Measurements from ENCODE around the gene STRN4. TPM values are rescaled to one million over a fixed set of nuclear protein-coding genes. Genes with fewer than 3 reads are reported as not detected.
"Not testable (repeated sequence)": the region's sequence is repeated elsewhere in the genome, so short reads cannot be mapped to it uniquely, and the experiment has no call there.

Gene STRN4
- total and polyA plus RNA-seq, 2 donors = 34.5 to 87.8 TPM

DNA sequence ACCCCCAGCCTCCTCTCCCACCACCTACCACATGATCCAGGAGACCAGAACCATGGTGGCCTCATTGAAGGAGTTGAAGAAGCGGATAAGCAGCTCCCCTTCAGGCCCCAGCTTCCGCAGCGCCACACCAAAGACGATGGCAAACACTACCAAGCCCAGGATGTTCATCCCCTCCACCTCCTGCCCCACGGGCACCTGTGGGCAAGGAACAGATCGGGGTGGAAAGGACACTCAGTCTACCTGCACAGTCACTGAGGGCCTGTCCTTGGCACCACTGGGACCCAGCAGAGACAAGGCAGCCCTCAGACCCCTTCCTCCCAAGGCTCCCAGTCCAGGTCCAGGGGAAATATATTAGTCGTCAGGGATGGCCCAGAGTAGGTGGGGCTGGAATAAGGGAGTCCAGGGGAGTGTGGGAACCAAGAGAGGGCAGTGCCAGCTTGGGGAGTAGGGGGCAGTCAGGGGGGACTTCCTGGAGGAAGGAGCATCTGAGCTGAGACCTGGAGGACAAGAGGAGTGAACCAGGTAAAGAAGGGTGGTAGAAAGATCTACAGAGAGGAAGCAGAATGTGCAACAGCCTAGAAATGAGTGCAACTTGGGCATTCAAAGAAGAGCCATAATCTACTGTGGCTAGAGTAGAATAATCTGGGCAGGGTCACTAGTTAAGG lies 36.2 kb upstream of the STRN4 start:
- Histone ChIP-seq H3K4me3 (ENCODE audit: low read depth, low read length) (no peak overlapping the region), H3K27ac (ENCODE audit: low read depth) (no peak overlapping the region), H3K4me1 (ENCODE audit: insufficient read depth) (no peaks in the 10 kb centered on the region), H3K36me3 (ENCODE audit: insufficient read depth) (no peaks in the 10 kb centered on the region)
- no peak for DNase-seq (ENCODE audit: extremely low spot score)
- 95% methylated on average over 7 of the region's 7 CpGs for WGBS

DNA sequence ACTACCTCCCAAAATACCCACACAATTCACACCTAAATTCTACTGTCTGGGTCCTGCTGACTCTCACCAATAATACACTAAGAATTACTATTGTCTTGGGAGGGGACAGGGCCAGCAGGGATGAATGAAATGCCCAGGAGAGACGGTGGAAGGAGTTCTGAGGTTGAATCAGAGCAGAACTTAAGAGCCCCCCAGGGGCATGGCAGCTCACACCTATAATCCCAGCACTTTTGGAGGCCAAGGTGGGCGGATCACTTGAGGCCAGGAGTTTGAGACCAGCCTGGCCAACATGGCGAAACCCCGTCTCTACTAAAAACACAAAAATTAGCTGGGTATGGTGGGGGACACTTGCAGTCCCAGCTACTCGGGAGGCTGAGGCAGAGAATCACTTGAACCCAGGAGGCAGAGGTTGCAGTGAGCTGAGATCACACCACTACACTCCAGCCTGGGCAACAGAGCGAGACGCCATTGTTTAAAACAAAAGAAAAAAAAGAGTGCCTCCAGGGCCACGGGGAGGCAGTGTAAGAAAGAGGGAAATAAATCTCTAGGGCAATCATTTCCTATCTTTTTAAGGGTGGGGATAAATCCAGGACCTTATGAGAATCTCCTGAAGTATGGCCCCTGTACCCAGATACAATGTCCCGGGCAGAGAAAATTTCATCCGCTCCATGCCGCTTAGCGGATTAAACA lies 31.9 kb upstream of the STRN4 start:
- not testable (repeated sequence) for DNase-seq (ENCODE audit: extremely low spot score); H3K27ac ChIP-seq (ENCODE audit: low read depth); H3K4me1 ChIP-seq (ENCODE audit: insufficient read depth); H3K4me3 ChIP-seq (ENCODE audit: low read depth, low read length)
- H3K36me3 ChIP-seq (ENCODE audit: insufficient read depth) = peaks cover 15% of the 10 kb centered on the region
- 92% methylated on average over 12 of the region's 12 CpGs for WGBS

- no peak for DNase-seq (ENCODE audit: extremely low spot score)
- no peak overlapping the region for H3K4me3 ChIP-seq (ENCODE audit: low read depth, low read length)
- no peak overlapping the region for H3K27ac ChIP-seq (ENCODE audit: low read depth)
- 95% methylated on average over 33 of the region's 33 CpGs for WGBS
- H3K36me3 ChIP-seq (ENCODE audit: insufficient read depth) = peaks cover 15% of the 10 kb centered on the region
- H3K4me1 ChIP-seq (ENCODE audit: insufficient read depth) = no peaks in the 10 kb centered on the region
Measured at GRCh38 chr19:46776927-46777911, 31.0 kb upstream of the STRN4 start.

GRCh38 chr19:46775642-46776258 lies 29.5 kb upstream of the STRN4 start:
- Histone ChIP-seq H3K36me3 (ENCODE audit: insufficient read depth) (peaks cover 15% of the 10 kb centered on the region), H3K4me3 (ENCODE audit: low read depth, low read length) (no peak overlapping the region), H3K27ac (ENCODE audit: low read depth) (no peak overlapping the region), H3K4me1 (ENCODE audit: insufficient read depth) (no peaks in the 10 kb centered on the region)
- 93% methylated on average over 11 of the region's 11 CpGs for WGBS
- no peak for DNase-seq (ENCODE audit: extremely low spot score)

DNA sequence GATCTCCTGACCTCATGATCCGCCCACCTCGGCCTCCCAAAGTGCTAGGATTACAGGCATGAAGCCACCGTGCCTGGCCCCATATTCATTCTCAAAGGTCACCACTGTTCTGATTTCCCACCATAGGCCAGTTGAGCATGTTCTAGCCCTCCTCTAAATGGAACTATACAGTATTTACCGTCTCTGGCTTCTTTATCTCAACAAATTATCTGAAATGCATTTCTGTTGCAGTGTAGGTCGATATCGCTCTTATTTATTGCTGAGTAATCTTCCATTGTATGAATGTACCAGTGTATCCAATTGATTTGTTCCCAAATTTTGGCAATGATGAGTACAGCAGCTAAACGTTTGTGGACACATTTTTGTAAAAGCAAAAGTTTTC lies 26.8 kb upstream of the STRN4 start:
- Histone ChIP-seq H3K4me3 (ENCODE audit: low read depth, low read length) (no peak overlapping the region), H3K27ac (ENCODE audit: low read depth) (no peak overlapping the region), H3K36me3 (ENCODE audit: insufficient read depth) (peaks cover 15% of the 10 kb centered on the region), H3K4me1 (ENCODE audit: insufficient read depth) (no peaks in the 10 kb centered on the region)
- DNase-seq (ENCODE audit: extremely low spot score) = no peak
- 72% methylated on average over 7 of the region's 7 CpGs for WGBS

GRCh38 chr19:46772170-46773017 lies 26.1 kb upstream of the STRN4 start:
- DNase-seq (ENCODE audit: extremely low spot score) = no peak
- WGBS = 79% methylated on average over 12 of the region's 12 CpGs
- H3K4me3 ChIP-seq (ENCODE audit: low read depth, low read length) = no peak overlapping the region
- H3K27ac ChIP-seq (ENCODE audit: low read depth) = no peak overlapping the region
- H3K36me3 ChIP-seq (ENCODE audit: insufficient read depth) = peaks cover 15% of the 10 kb centered on the region
- no peaks in the 10 kb centered on the region for H3K4me1 ChIP-seq (ENCODE audit: insufficient read depth)

DNA sequence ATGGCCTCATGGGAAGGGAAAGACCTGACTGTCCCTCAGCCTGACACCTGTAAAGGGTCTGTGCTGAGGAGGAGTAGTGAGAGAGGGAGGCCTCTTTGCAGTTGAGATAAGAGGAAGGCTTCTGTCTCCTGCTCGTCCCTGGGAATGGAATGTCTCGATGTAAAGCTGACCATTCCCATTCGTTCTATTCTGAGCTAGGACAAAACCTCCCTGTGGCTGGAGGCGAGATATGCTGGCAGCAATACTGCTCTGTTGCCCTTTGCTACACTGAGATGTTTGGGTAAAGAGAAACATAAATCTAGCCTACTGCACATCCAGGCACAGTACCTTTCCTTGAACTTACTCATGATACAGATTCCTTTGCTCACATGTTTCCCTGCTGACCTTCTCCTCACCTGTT lies 22.5 kb upstream of the STRN4 start:
- not testable (repeated sequence) for H3K4me1 ChIP-seq (ENCODE audit: insufficient read depth); H3K4me3 ChIP-seq (ENCODE audit: low read depth, low read length); H3K27ac ChIP-seq (ENCODE audit: low read depth); H3K36me3 ChIP-seq (ENCODE audit: insufficient read depth); DNase-seq (ENCODE audit: extremely low spot score)
- 35% methylated on average over 4 of the region's 4 CpGs for WGBS

GRCh38 chr19:46766569-46767317 lies 20.5 kb upstream of the STRN4 start:
- no peaks in the 10 kb centered on the region for H3K4me1 ChIP-seq (ENCODE audit: insufficient read depth)
- no peak for DNase-seq (ENCODE audit: extremely low spot score)
- no peaks in the 10 kb centered on the region for H3K36me3 ChIP-seq (ENCODE audit: insufficient read depth)
- no peak overlapping the region for H3K27ac ChIP-seq (ENCODE audit: low read depth)
- WGBS = 58% methylated on average over 18 of the region's 18 CpGs
- no peak overlapping the region for H3K4me3 ChIP-seq (ENCODE audit: low read depth, low read length)

- 75% methylated on average over 11 of the region's 11 CpGs for WGBS
- no peak for DNase-seq (ENCODE audit: extremely low spot score)
- Histone ChIP-seq H3K27ac (ENCODE audit: low read depth) (peak overlapping the region; percentile 77), H3K4me3 (ENCODE audit: low read depth, low read length) (no peak overlapping the region), H3K36me3 (ENCODE audit: insufficient read depth) (no peaks in the 10 kb centered on the region), H3K4me1 (ENCODE audit: insufficient read depth) (no peaks in the 10 kb centered on the region)
Measured at GRCh38 chr19:46764817-46765291, 18.6 kb upstream of the STRN4 start.

GRCh38 chr19:46762245-46762890 lies 16.1 kb upstream of the STRN4 start:
- H3K36me3 ChIP-seq (ENCODE audit: insufficient read depth) = no peaks in the 10 kb centered on the region
- WGBS = 69% methylated on average over 6 of the region's 6 CpGs
- H3K4me1 ChIP-seq (ENCODE audit: insufficient read depth) = no peaks in the 10 kb centered on the region
- no peak overlapping the region for H3K4me3 ChIP-seq (ENCODE audit: low read depth, low read length)
- no peak overlapping the region for H3K27ac ChIP-seq (ENCODE audit: low read depth)
- no peak for DNase-seq (ENCODE audit: extremely low spot score)

DNA sequence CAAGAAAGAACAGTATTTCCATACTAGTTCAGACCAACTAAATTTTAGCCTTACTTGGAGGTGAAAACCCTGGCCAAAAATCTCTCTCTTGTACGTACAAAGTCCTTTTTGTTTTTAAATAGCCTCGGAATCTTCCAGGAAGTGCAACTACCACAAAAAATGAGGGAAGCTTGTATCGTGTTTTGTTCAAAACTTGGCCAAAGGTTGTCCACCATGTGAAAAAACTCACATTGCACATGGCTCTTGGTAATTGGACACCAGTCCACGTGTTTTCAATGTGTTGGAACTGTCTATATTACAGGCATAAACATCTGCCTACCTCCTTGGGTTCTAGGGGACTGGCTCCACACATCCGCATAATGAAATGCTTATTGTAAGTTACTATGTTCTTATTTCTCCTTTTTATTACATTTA lies 15.2 kb upstream of the STRN4 start:
- Histone ChIP-seq H3K36me3 (ENCODE audit: insufficient read depth) (no peaks in the 10 kb centered on the region), H3K4me1 (ENCODE audit: insufficient read depth) (no peaks in the 10 kb centered on the region), H3K4me3 (ENCODE audit: low read depth, low read length) (no peak overlapping the region), H3K27ac (ENCODE audit: low read depth) (peak overlapping the region; percentile 3)
- DNase-seq (ENCODE audit: extremely low spot score) = no peak
- 35% methylated on average over 5 of the region's 5 CpGs for WGBS

DNA sequence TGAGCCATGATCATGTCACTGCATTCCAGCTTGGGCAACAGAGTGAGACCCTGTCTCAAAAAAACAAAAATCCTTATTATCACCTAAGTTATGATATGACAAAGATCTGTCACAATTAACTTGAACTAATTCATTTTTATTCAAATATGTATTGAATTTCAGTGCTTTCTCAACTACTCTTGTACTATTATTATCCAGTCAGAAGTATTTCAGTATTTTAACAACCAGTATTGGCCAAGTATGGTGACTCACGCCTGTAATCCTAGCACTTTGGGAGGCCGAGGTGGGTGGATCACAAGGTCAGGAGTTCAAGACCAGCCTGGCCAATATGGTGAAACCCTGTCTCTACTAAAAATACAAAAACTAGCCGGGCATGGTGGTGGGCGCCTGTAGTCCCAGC lies 14.6 kb upstream of the STRN4 start:
- not testable (repeated sequence) for H3K36me3 ChIP-seq (ENCODE audit: insufficient read depth); H3K27ac ChIP-seq (ENCODE audit: low read depth); H3K4me1 ChIP-seq (ENCODE audit: insufficient read depth); H3K4me3 ChIP-seq (ENCODE audit: low read depth, low read length); DNase-seq (ENCODE audit: extremely low spot score)
- WGBS = 70% methylated on average over 4 of the region's 4 CpGs
